ENCODE data around the gene COPG1.

COPG1 gene

DNA sequence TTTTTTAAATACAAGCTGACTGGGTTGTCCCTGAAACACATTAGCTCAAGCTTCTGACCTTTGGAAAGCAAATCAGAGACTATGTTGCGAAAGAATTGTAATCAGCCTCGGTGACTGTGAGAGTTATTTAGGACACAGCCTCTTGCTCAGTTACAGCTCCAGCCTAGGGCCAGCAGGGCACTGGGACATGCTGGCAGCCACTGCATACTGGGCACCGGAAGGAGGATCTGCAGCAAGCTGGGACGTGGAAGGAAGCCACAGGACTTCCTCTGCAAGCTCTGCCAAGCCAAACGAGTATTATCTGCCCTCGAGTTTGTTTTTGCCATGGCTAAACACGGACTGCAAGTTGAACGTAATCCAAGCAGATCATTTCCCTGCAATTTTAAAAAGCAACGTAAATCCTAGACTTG is 24.4 kb upstream of the COPG1 start:
- H3K27ac ChIP-seq (ENCODE audit: low read depth, low read length) = peak overlapping the region; percentile 93
- H3K9ac ChIP-seq (ENCODE audit: low read length in 5 of 5) = peak overlapping the region; percentile 33 to 64 (median 60)
- H3K4me1 ChIP-seq (ENCODE audit: control insufficient read depth in 5 of 5, insufficient read depth in 5 of 5, low read length in 5 of 5) = peaks cover 14 to 54% (median 49%) of the 10 kb centered on the region in 5 donors
- H3K36me3 ChIP-seq (ENCODE audit: control insufficient read depth in 5 of 5, insufficient read depth in 5 of 5, low read length in 5 of 5) = no peaks in the 10 kb centered on the region
- no peaks in the 10 kb centered on the region for H3K27me3 ChIP-seq (ENCODE audit: control insufficient read depth in 5 of 5, insufficient read depth in 4 of 5, low read length in 5 of 5)
- no peaks in the 10 kb centered on the region for H3K9me3 ChIP-seq (ENCODE audit: control insufficient read depth in 5 of 5, low read length in 5 of 5)
- peak overlapping the region; percentile 50 to 63 (median 60) for H3K4me3 ChIP-seq (ENCODE audit: low read depth in 1 of 5, low read length in 5 of 5)

DNA sequence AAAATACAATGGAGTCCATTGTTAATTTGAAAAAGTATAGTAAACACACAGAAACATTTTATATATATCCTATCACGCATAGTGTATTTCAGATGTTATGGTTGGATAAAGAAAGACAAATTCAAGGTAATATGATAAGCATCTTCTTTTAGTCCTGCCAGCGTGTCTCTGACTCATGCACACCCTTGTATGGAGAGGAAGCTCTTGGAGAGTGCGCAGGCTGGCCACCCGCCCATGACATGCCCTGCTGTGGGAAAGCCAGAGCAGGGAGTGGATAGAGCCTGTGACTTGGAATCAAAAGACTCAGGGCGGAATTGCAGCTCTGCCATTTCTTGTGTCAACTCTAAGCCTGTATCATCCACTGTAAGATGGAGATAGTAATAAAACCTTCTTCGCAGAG is 23.0 kb upstream of the COPG1 start:
- H3K27ac ChIP-seq (ENCODE audit: low read depth, low read length) = peak overlapping the region; percentile 42
- H3K4me3 ChIP-seq (ENCODE audit: low read depth in 1 of 5, low read length in 5 of 5) = no peak overlapping the region
- H3K27me3 ChIP-seq (ENCODE audit: control insufficient read depth in 5 of 5, insufficient read depth in 4 of 5, low read length in 5 of 5) = no peaks in the 10 kb centered on the region
- no peaks in the 10 kb centered on the region for H3K9me3 ChIP-seq (ENCODE audit: control insufficient read depth in 5 of 5, low read length in 5 of 5)
- no peaks in the 10 kb centered on the region for H3K36me3 ChIP-seq (ENCODE audit: control insufficient read depth in 5 of 5, insufficient read depth in 5 of 5, low read length in 5 of 5)
- no peak overlapping the region for H3K9ac ChIP-seq (ENCODE audit: low read length in 5 of 5)
- peaks cover 16 to 56% (median 49%) of the 10 kb centered on the region in 5 donors for H3K4me1 ChIP-seq (ENCODE audit: control insufficient read depth in 5 of 5, insufficient read depth in 5 of 5, low read length in 5 of 5)

DNA sequence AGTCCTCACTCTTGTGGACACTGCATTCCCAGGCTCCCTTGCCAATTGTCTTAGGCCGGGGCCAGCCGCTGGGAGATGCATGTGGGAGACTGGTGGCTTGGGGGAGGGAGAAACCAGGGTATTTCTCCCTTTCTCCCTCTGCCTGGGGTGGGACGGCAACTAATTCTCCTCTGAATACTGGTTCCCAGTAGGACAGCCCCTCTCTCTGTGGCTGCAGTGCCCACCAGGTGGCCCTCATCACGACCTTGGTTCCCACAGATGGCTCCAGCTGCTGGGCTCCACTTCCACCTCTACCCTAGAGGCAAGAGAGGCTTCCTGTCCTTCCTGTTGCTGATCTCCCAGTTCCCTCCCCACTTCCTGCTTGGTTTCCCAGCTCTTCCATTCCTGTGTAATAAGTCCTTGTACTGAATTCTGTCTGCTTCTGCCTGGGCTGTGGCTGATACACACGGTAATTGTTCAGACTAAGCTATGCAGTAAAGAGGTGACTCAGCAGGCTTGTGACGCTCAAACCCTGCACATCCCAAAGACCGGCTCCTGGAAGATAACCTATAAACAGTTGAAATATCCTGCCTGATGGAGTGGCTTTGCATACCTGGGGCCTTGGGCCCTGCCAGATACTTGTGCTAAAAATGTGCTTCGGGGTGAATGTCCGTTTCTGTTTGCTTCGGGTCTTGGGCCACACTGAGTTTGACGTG is 20.4 kb upstream of the COPG1 start:
- Histone ChIP-seq H3K4me1 (ENCODE audit: control insufficient read depth in 5 of 5, insufficient read depth in 5 of 5, low read length in 5 of 5) (peaks cover 16 to 56% (median 49%) of the 10 kb centered on the region in 5 donors), H3K4me3 (ENCODE audit: low read depth in 1 of 5, low read length in 5 of 5) (peak overlapping the region in 2 of 5 donors; percentile 3 to 51), H3K9me3 (ENCODE audit: control insufficient read depth in 5 of 5, low read length in 5 of 5) (no peaks in the 10 kb centered on the region), H3K27ac (ENCODE audit: low read depth, low read length) (peak overlapping the region; percentile 51), H3K36me3 (ENCODE audit: control insufficient read depth in 5 of 5, insufficient read depth in 5 of 5, low read length in 5 of 5) (no peaks in the 10 kb centered on the region), H3K9ac (ENCODE audit: low read length in 5 of 5) (peak overlapping the region in 2 of 5 donors; percentile 1 to 38), H3K27me3 (ENCODE audit: control insufficient read depth in 5 of 5, insufficient read depth in 4 of 5, low read length in 5 of 5) (no peaks in the 10 kb centered on the region)

DNA sequence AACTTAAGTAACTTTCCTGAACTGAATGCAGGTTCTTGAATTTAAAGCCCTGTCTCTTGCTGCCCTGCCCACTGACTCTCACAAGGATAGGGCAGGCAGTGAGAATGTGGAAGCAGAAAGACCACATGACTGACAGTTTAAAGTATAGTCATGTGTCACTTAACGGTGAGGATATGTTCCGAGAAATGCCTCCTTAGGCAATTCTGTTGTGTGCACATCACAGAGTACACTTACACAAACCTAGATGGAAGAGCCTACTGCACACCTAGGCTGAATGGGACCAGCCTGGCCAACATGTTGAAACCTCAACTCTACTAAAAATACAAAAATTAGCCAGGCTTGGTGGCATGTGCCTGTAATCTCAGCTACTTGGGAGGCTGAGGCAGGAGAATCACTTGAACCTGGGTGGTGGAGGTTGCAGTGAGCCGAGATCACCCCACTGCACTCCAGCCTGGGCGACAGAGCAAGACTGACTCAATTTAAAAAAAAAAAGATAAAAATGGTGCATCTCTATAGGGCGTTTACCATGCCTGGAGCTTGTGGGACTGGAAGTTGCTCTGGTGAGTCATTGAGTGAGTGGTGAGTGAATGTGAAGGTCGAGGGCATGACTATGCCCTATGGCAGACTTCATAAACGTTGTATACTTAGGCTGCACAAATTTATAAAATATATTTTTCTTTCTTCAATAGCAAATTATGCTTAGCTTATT is 18.9 kb upstream of the COPG1 start:
- H3K27ac ChIP-seq (ENCODE audit: low read depth, low read length) = no peak overlapping the region
- H3K9me3 ChIP-seq (ENCODE audit: control insufficient read depth in 5 of 5, low read length in 5 of 5) = no peaks in the 10 kb centered on the region
- no peaks in the 10 kb centered on the region for H3K27me3 ChIP-seq (ENCODE audit: control insufficient read depth in 5 of 5, insufficient read depth in 4 of 5, low read length in 5 of 5)
- no peak overlapping the region for H3K9ac ChIP-seq (ENCODE audit: low read length in 5 of 5)
- no peaks in the 10 kb centered on the region for H3K36me3 ChIP-seq (ENCODE audit: control insufficient read depth in 5 of 5, insufficient read depth in 5 of 5, low read length in 5 of 5)
- H3K4me1 ChIP-seq (ENCODE audit: control insufficient read depth in 5 of 5, insufficient read depth in 5 of 5, low read length in 5 of 5) = peaks cover 13 to 43% (median 39%) of the 10 kb centered on the region in 5 donors
- H3K4me3 ChIP-seq (ENCODE audit: low read depth in 1 of 5, low read length in 5 of 5) = no peak overlapping the region

DNA sequence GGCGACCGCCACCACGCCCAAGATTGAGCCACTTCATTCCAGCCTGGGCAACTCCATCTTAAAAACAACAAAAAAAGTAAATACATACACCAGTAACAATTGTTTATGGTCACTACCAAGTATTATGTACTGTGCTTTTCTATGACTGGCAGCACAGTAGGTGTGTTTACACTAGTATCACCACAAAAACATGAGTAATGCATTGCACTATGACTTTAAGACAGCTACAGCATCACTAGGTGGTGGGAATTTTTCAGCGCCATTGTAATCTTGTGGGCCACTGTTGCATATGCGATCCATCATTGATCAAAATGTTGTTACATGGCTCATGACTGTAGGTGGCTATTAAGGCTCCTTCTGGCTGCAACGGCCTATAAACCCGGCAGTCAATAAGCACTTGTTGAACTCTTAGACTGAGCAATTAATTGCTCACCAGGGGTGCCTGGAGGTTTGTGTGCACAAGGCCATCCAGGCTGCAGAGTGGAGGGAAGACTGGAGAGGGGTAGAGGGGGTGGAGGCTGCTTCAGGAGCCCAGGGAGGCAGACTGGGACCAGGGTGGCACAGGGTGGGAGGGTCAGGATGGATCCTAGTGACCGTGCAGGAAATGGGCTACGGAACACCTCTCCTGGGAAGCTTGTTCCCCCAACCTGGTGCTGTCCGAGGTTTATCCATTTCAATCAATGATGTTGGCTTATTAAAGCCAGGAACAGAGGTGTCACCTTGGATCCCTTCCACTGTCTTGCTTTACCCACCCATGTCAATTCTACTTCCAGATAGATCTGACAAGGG is 17.9 kb upstream of the COPG1 start:
- H3K36me3 ChIP-seq (ENCODE audit: control insufficient read depth in 5 of 5, insufficient read depth in 5 of 5, low read length in 5 of 5) = no peaks in the 10 kb centered on the region
- peaks cover 12 to 34% (median 31%) of the 10 kb centered on the region in 5 donors for H3K4me1 ChIP-seq (ENCODE audit: control insufficient read depth in 5 of 5, insufficient read depth in 5 of 5, low read length in 5 of 5)
- H3K27ac ChIP-seq (ENCODE audit: low read depth, low read length) = no peak overlapping the region
- H3K4me3 ChIP-seq (ENCODE audit: low read depth in 1 of 5, low read length in 5 of 5) = no peak overlapping the region
- no peaks in the 10 kb centered on the region for H3K27me3 ChIP-seq (ENCODE audit: control insufficient read depth in 5 of 5, insufficient read depth in 4 of 5, low read length in 5 of 5)
- H3K9me3 ChIP-seq (ENCODE audit: control insufficient read depth in 5 of 5, low read length in 5 of 5) = no peaks in the 10 kb centered on the region
- H3K9ac ChIP-seq (ENCODE audit: low read length in 5 of 5) = no peak overlapping the region

DNA sequence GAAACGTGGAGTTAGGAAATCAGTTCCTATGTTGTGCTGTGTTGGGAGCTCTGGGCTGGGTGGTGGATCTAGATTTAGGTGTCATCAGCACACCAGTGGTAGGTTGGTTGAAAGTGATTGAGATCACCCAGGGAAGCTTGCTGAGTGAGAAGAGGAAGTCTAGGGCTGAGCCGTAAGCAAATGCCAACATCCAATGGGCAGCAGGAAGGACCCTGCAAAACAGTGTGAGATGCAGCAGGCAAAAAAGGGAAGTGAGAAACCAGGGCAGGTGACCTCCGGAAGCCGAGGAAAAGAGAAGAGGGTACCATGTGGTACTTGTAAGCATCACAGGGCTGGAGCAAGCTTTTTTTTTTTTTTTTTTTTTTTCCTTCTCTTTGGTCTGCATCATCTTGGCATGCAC is 15.9 kb upstream of the COPG1 start:
- Histone ChIP-seq H3K9ac (ENCODE audit: low read length in 5 of 5) (no peak overlapping the region), H3K9me3 (ENCODE audit: control insufficient read depth in 5 of 5, low read length in 5 of 5) (no peaks in the 10 kb centered on the region), H3K4me1 (ENCODE audit: control insufficient read depth in 5 of 5, insufficient read depth in 5 of 5, low read length in 5 of 5) (peaks cover 5 to 19% (median 13%) of the 10 kb centered on the region in 5 donors), H3K36me3 (ENCODE audit: control insufficient read depth in 5 of 5, insufficient read depth in 5 of 5, low read length in 5 of 5) (no peaks in the 10 kb centered on the region), H3K4me3 (ENCODE audit: low read depth in 1 of 5, low read length in 5 of 5) (no peak overlapping the region), H3K27ac (ENCODE audit: low read depth, low read length) (no peak overlapping the region), H3K27me3 (ENCODE audit: control insufficient read depth in 5 of 5, insufficient read depth in 4 of 5, low read length in 5 of 5) (no peaks in the 10 kb centered on the region)

DNA sequence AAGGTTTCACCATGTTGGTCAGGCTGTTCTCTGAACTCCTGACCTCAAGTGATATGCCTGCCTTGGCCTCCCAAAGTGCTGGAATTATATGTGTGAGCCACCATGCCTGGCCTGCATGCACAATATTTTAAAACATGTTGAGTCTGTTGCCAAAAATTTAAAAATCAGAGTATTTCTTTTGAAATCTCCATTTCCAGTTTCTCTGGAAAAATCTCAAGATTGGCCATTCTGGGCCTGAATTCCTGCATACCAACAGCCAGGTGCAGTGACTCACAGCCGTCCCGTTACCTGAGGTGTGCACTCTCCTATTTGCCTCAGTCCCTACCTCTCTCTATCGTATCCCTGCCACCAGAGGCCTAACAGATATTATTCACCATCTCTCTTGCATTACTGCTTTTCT is 15.0 kb upstream of the COPG1 start:
- Histone ChIP-seq H3K27ac (ENCODE audit: low read depth, low read length) (no peak overlapping the region), H3K9ac (ENCODE audit: low read length in 5 of 5) (no peak overlapping the region), H3K4me1 (ENCODE audit: control insufficient read depth in 5 of 5, insufficient read depth in 5 of 5, low read length in 5 of 5) (peaks cover 2 to 19% (median 7%) of the 10 kb centered on the region in 5 donors), H3K4me3 (ENCODE audit: low read depth in 1 of 5, low read length in 5 of 5) (no peak overlapping the region), H3K9me3 (ENCODE audit: control insufficient read depth in 5 of 5, low read length in 5 of 5) (no peaks in the 10 kb centered on the region), H3K27me3 (ENCODE audit: control insufficient read depth in 5 of 5, insufficient read depth in 4 of 5, low read length in 5 of 5) (no peaks in the 10 kb centered on the region), H3K36me3 (ENCODE audit: control insufficient read depth in 5 of 5, insufficient read depth in 5 of 5, low read length in 5 of 5) (no peaks in the 10 kb centered on the region)

DNA sequence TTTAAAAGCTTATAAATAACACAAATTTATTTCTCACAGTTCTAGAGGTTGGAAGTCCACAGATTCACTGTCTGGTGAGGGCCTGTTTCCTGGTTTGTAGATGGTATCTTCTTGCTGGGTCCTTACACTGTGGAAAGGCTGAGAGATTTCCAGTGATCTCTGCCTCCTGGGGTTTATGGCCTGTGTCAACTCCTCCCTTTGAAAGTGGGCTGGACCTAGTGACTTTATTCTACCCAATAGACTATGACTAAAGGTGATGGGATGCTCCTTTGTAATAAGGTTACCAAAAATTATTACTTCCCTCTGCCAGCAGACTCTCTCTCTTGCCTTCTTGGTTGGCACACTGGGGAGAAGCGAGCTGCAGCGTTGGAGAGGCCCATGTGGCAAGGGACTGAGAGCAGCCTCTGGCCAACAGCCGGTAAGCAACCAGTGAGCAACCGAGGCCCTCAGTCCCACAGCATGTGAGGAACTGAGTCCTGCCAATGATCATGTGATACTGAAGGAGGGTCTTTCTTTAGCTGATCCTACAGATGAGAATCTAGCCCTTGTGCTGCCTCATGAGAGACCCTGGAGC is 14.0 kb upstream of the COPG1 start:
- no peak overlapping the region for H3K27ac ChIP-seq (ENCODE audit: low read depth, low read length)
- H3K4me1 ChIP-seq (ENCODE audit: control insufficient read depth in 5 of 5, insufficient read depth in 5 of 5, low read length in 5 of 5) = peaks cover 3 to 25% (median 15%) of the 10 kb centered on the region in 5 donors
- no peak overlapping the region for H3K9ac ChIP-seq (ENCODE audit: low read length in 5 of 5)

DNA sequence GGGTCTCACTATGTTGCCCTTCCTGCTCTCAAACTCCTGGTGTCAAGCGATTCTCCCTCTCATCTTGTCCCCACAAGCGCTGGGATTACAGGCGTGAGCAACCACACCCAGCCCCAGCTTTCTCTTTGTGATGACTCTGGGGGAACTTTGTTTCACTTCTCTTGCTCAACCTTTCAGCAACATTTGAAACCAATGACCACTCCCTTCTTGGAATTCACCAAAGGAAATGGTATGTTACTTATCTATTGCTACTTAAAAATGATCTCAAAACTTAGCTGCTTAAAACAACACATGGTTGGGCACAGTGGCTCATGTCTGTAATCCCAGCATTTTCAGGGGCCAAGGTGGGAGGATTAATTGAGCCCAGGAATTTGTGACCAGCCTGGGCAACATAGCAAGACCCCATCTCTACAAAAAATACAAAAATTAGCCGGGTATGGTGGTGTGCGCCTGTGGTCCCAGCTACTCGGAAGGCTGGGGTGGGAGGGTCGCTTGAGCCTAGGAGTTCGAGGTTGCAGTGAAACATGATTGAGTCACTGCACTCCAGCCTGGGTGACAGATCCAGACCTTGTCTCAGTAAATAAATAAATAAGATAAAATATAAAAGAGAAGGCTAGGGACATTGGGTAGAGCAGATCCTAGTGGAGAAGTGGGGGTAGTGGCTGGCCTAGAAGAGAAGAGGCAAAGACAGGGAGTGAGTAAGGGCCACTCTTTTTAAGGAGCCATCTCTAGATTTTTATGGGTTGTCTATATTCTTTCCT is 10.3 kb upstream of the COPG1 start:
- Histone ChIP-seq H3K4me3 (ENCODE audit: low read depth in 1 of 5, low read length in 5 of 5) (peak overlapping the region in 2 of 5 donors; percentile 17 to 22), H3K9me3 (ENCODE audit: control insufficient read depth in 5 of 5, low read length in 5 of 5) (no peaks in the 10 kb centered on the region), H3K36me3 (ENCODE audit: control insufficient read depth in 5 of 5, insufficient read depth in 5 of 5, low read length in 5 of 5) (peaks cover 0 to 3% (median 0%) of the 10 kb centered on the region in 5 donors), H3K27ac (ENCODE audit: low read depth, low read length) (peak overlapping the region; percentile 46), H3K4me1 (ENCODE audit: control insufficient read depth in 5 of 5, insufficient read depth in 5 of 5, low read length in 5 of 5) (peaks cover 3 to 25% (median 19%) of the 10 kb centered on the region in 5 donors), H3K9ac (ENCODE audit: low read length in 5 of 5) (peak overlapping the region in 1 of 5 donors; percentile 35), H3K27me3 (ENCODE audit: control insufficient read depth in 5 of 5, insufficient read depth in 4 of 5, low read length in 5 of 5) (no peaks in the 10 kb centered on the region)

More for the DNA sequence above, 14.0 kb upstream of the COPG1 start:
- Histone ChIP-seq H3K27me3 (ENCODE audit: control insufficient read depth in 5 of 5, insufficient read depth in 4 of 5, low read length in 5 of 5) (no peaks in the 10 kb centered on the region), H3K9me3 (ENCODE audit: control insufficient read depth in 5 of 5, low read length in 5 of 5) (no peaks in the 10 kb centered on the region), H3K36me3 (ENCODE audit: control insufficient read depth in 5 of 5, insufficient read depth in 5 of 5, low read length in 5 of 5) (no peaks in the 10 kb centered on the region), H3K4me3 (ENCODE audit: low read depth in 1 of 5, low read length in 5 of 5) (no peak overlapping the region)

Data from subcutaneous abdominal adipose tissue (tissue), 5 donors.